ENCODE measurements around the gene TXNDC2. TPM values are rescaled to one million over a fixed set of nuclear protein-coding genes. Genes with fewer than 3 reads are reported as not detected.
"Not testable (repeated sequence)": the region's sequence is repeated elsewhere in the genome, so short reads cannot be mapped to it uniquely, and the experiment has no call there.

The TXNDC2 gene
- total and polyA plus RNA-seq, 4 donors: under 0.01 to 0.09 TPM; not detected in 2

GRCh38 chr18:9894454-9895068 lies 8.8 kb downstream of the TXNDC2 start:
- Histone ChIP-seq H3K36me3 (ENCODE audit: control insufficient read depth in 4 of 4, insufficient read depth in 3 of 4, low read depth in 1 of 4, low read length in 3 of 4) (no peaks in the 10 kb centered on the region), H3K4me1 (ENCODE audit: control insufficient read depth in 4 of 4, insufficient read depth in 4 of 4, low read length in 3 of 4) (peaks cover 0 to 6% (median 0%) of the 10 kb centered on the region in 4 donors), H3K9me3 (ENCODE audit: control insufficient read depth in 4 of 4, low read length in 3 of 4) (no peaks in the 10 kb centered on the region), H3K4me3 (ENCODE audit: low read depth in 1 of 3, low read length in 3 of 3) (no peak overlapping the region), H3K27ac (ENCODE audit: low read depth in 1 of 2, low read length in 2 of 2) (no peak overlapping the region), H3K9ac (ENCODE audit: low read depth in 1 of 2, low read length in 2 of 2) (no peak overlapping the region), H3K27me3 (ENCODE audit: control insufficient read depth in 4 of 4, insufficient read depth in 4 of 4, low read length in 3 of 4) (no peaks in the 10 kb centered on the region)
- no peak for TF ChIP-seq YY1 (IDR thresholded peaks at IDR 0.05)
- no peak for TF ChIP-seq MAX (IDR thresholded peaks at IDR 0.05)
- no peak for TF ChIP-seq FOXA1 (IDR thresholded peaks at IDR 0.05)
- TF ChIP-seq HNF4A (conservative IDR thresholded peaks at IDR 0.05): no peak
- no peak for TF ChIP-seq FOXA2 (IDR thresholded peaks at IDR 0.05)
- no peak for TF ChIP-seq NR2F2 (IDR thresholded peaks at IDR 0.05)
- no peak for TF ChIP-seq RAD21 (IDR thresholded peaks at IDR 0.05)
- TF ChIP-seq CTCF (IDR thresholded peaks at IDR 0.05; ENCODE audit: low read depth, low read length, missing input control): no peak
- no peak for TF ChIP-seq REST (IDR thresholded peaks at IDR 0.05)
- no peak for TF ChIP-seq TAF1 (conservative IDR thresholded peaks at IDR 0.05)
- no peak for TF ChIP-seq GABPA (IDR thresholded peaks at IDR 0.05 in 1 of 2, conservative IDR thresholded peaks at IDR 0.05 in 1 of 2)
- TF ChIP-seq JUND (IDR thresholded peaks at IDR 0.05): no peak
- TF ChIP-seq ATF3 (IDR thresholded peaks at IDR 0.05): no peak
- TF ChIP-seq HNF4G (IDR thresholded peaks at IDR 0.05): no peak
- no peak for TF ChIP-seq SP1 (IDR thresholded peaks at IDR 0.05)
- WGBS: 98% methylated on average over 6 of the region's 6 CpGs
- no peak for DNase-seq (ENCODE audit: low spot score)

- no peak overlapping the region for H3K9ac ChIP-seq (ENCODE audit: low read depth in 1 of 2, low read length in 2 of 2)
- no peak for TF ChIP-seq JUND (IDR thresholded peaks at IDR 0.05)
- no peak for TF ChIP-seq GABPA (IDR thresholded peaks at IDR 0.05 in 1 of 2, conservative IDR thresholded peaks at IDR 0.05 in 1 of 2)
- TF ChIP-seq RAD21 (IDR thresholded peaks at IDR 0.05): no peak
- no peak for TF ChIP-seq HNF4G (IDR thresholded peaks at IDR 0.05)
- no peak for TF ChIP-seq ATF3 (IDR thresholded peaks at IDR 0.05)
- TF ChIP-seq REST (IDR thresholded peaks at IDR 0.05): no peak
- no peak for DNase-seq (ENCODE audit: low spot score)
- H3K36me3 ChIP-seq (ENCODE audit: control insufficient read depth in 4 of 4, insufficient read depth in 3 of 4, low read depth in 1 of 4, low read length in 3 of 4): no peaks in the 10 kb centered on the region
- WGBS: 95% methylated on average over 5 of the region's 5 CpGs
- H3K4me3 ChIP-seq (ENCODE audit: low read depth in 1 of 3, low read length in 3 of 3): no peak overlapping the region
- peaks cover 0 to 6% (median 0%) of the 10 kb centered on the region in 4 donors for H3K4me1 ChIP-seq (ENCODE audit: control insufficient read depth in 4 of 4, insufficient read depth in 4 of 4, low read length in 3 of 4)
- H3K9me3 ChIP-seq (ENCODE audit: control insufficient read depth in 4 of 4, low read length in 3 of 4): no peaks in the 10 kb centered on the region
- H3K27ac ChIP-seq (ENCODE audit: low read depth in 1 of 2, low read length in 2 of 2): no peak overlapping the region
- no peaks in the 10 kb centered on the region for H3K27me3 ChIP-seq (ENCODE audit: control insufficient read depth in 4 of 4, insufficient read depth in 4 of 4, low read length in 3 of 4)
Observed at GRCh38 chr18:9897129-9897528, 11.4 kb downstream of the TXNDC2 start.

GRCh38 chr18:9897787-9898291 lies 12.1 kb downstream of the TXNDC2 start:
- 98% methylated on average over 10 of the region's 10 CpGs for WGBS
- not testable (repeated sequence) for H3K9ac ChIP-seq (ENCODE audit: low read depth in 1 of 2, low read length in 2 of 2); H3K4me1 ChIP-seq (ENCODE audit: control insufficient read depth in 4 of 4, insufficient read depth in 4 of 4, low read length in 3 of 4); H3K27ac ChIP-seq (ENCODE audit: low read depth in 1 of 2, low read length in 2 of 2); DNase-seq (ENCODE audit: low spot score); H3K36me3 ChIP-seq (ENCODE audit: control insufficient read depth in 4 of 4, insufficient read depth in 3 of 4, low read depth in 1 of 4, low read length in 3 of 4); H3K27me3 ChIP-seq (ENCODE audit: control insufficient read depth in 4 of 4, insufficient read depth in 4 of 4, low read length in 3 of 4); H3K4me3 ChIP-seq (ENCODE audit: low read depth in 1 of 3, low read length in 3 of 3); H3K9me3 ChIP-seq (ENCODE audit: control insufficient read depth in 4 of 4, low read length in 3 of 4)

Measured in liver (tissue), 9 donors.